GM10847 (cell line): ENCODE measurements around the gene TMEM88.
A peak's percentile ranks its signal among the peaks of the same experiment; 100 is the strongest.

Experiments
- POLR2A ChIP-seq: IDR thresholded peaks from 2 replicates; pipeline ENCODE4 v1.6.1; 2011; ENCODE audit not compliant: insufficient read length; ENCODE audit errors: extremely low read depth

The TMEM88 gene

GRCh38 chr17:7846765-7847661 lies 7.9 kb upstream of the TMEM88 start:
- no peak for TF ChIP-seq POLR2A

DNA sequence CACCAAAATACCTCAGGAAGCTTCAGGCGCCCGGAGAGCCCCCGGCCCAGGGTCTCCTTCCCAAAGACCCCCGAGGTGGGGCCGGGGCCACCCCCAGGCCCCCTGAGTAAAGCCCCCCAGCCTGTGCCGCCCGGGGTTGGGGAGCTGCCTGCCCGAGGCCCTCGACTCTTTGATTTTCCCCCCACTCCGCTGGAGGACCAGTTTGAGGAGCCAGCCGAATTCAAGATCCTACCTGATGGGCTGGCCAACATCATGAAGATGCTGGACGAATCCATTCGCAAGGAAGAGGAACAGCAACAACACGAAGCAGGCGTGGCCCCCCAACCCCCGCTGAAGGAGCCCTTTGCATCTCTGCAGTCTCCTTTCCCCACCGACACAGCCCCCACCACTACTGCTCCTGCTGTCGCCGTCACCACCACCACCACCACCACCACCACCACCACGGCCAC lies 6.7 kb upstream of the TMEM88 start:
- no peak for TF ChIP-seq POLR2A

GRCh38 chr17:7848739-7849129 lies 6.1 kb upstream of the TMEM88 start:
- no peak for TF ChIP-seq POLR2A

DNA sequence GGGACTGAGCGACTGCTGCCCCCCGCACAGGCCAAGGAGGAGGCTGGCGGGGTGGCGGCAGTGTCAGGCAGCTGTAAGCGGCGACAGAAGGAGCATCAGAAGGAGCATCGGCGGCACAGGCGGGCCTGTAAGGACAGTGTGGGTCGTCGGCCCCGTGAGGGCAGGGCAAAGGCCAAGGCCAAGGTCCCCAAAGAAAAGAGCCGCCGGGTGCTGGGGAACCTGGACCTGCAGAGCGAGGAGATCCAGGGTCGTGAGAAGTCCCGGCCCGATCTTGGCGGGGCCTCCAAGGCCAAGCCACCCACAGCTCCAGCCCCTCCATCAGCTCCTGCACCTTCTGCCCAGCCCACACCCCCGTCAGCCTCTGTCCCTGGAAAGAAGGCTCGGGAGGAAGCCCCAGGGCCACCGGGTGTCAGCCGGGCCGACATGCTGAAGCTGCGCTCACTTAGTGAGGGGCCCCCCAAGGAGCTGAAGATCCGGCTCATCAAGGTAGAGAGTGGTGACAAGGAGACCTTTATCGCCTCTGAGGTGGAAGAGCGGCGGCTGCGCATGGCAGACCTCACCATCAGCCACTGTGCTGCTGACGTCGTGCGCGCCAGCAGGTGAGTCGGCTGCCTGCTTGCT lies 5.6 kb upstream of the TMEM88 start:
- TF ChIP-seq POLR2A = no peak

- no peak for TF ChIP-seq POLR2A
Observed at GRCh38 chr17:7849751-7850504, 4.9 kb upstream of the TMEM88 start.

GRCh38 chr17:7850701-7851437 lies 4.0 kb upstream of the TMEM88 start:
- no peak for TF ChIP-seq POLR2A

DNA sequence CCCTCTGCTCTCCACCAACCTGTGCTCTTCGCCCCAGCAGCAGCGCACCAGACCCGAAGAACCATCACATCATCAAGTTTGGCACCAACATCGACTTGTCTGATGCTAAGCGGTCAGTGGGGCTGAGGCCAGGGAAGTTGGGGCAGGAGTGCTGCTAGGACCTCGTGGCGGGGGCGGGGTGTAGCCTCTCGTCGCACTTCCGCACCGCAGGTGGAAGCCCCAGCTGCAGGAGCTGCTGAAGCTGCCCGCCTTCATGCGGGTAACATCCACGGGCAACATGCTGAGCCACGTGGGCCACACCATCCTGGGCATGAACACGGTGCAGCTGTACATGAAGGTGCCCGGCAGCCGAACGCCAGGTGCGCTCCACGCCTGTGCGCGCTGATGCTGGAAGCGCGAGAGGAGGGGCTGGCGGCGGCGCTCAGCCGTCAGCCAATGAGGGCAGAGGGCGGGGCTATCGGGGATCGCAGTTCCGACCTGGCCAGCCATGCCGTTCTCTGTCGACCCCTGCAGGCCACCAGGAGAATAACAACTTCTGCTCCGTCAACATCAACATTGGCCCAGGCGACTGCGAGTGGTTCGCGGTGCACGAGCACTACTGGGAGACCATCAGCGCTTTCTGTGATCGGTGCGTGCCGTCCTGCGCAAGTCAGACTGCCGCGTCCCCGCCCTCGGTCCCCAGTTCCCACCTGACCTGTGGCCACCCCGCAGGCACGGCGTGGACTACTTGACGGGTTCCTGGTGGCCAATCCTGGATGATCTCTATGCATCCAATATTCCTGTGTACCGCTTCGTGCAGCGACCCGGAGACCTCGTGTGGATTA lies 3.2 kb upstream of the TMEM88 start:
- TF ChIP-seq POLR2A = peak; percentile 64

GRCh38 chr17:7852262-7852670 lies 2.6 kb upstream of the TMEM88 start:
- TF ChIP-seq POLR2A = no peak

GRCh38 chr17:7852919-7853690 lies 1.8 kb upstream of the TMEM88 start:
- TF ChIP-seq POLR2A = no peak

GRCh38 chr17:7853691-7854038 lies 1.2 kb upstream of the TMEM88 start:
- no peak for TF ChIP-seq POLR2A

- no peak for TF ChIP-seq POLR2A
Observed at GRCh38 chr17:7854078-7854777, 638 bp upstream of the TMEM88 start.

DNA sequence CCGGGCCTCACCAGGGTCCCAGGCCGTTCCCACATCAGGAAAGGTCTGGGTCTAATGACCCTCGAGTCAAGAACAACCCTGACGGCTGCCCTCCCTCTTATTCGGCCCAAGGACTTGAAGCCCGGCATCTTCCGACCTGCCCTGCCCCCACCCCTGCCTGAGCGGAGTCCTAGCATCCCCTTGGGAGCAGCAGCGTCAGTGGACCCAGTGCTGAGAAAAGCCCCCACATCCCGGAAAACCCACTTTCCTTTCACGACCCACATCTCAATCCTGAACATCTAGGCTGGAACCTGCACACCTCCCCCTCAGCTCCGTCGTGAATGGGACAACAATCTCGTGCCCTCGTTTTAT lies 769 bp downstream of the TMEM88 start:
- no peak for TF ChIP-seq POLR2A
